HFFc6 (cell line): ENCODE measurements around the gene ARMC10. TPM values are rescaled to one million over a fixed set of nuclear protein-coding genes. Genes with fewer than 3 reads are reported as not detected.

Experiments used
- DNase-seq: peaks from one replicate; pipeline ENCODE4 v3.0.0-alpha.2; 2018
- H3K27ac Mint-ChIP-seq: 2 replicates; pipeline ENCODE4 v1.8.0; 2020; ENCODE audit warnings: mild to moderate bottlenecking, mixed read lengths
- H3K27me3 Mint-ChIP-seq: 2 replicates; pipeline ENCODE4 v1.8.0; 2021; ENCODE audit warnings: mild to moderate bottlenecking, moderate library complexity, mixed read lengths; ENCODE audit not compliant: insufficient read depth
- H3K36me3 Mint-ChIP-seq: 2 replicates; pipeline ENCODE4 v1.8.0; 2021; ENCODE audit warnings: low read depth, mixed read lengths
- H3K4me1 Mint-ChIP-seq: 2 replicates; pipeline ENCODE4 v1.8.0; 2020; ENCODE audit warnings: low read depth, mixed read lengths
- H3K4me3 Mint-ChIP-seq: 2 replicates; pipeline ENCODE4 v1.8.0; 2020; ENCODE audit warnings: mild to moderate bottlenecking, moderate library complexity, mixed read lengths
- H3K9me3 Mint-ChIP-seq: 2 replicates; pipeline ENCODE4 v1.8.0; 2020; ENCODE audit warnings: mild to moderate bottlenecking, mixed read lengths
- CTCF ChIP-seq: fragments of 200-600 bp; sonication (generic); IDR thresholded peaks from 2 replicates; pipeline ENCODE4 v1.5.0; 2021; ENCODE audit warnings: antibody characterized with exemption, mild to moderate bottlenecking
- total RNA-seq, 6 experiments: library from RNA; stranded (reverse); fragmentation: NEBNext Ultra II Directional; extraction: Animal tissue kit (Norgen Biotek cat#: 25700); gene quantifications; 2 replicates in 1 of 6; 3 replicates in 5 of 6; pipeline ENCODE4 v1.2.3, GENCODE V29; 2021

Gene ARMC10
- total RNA-seq, 6 experiments from 2014 or later = 27.3 to 40.9 (median 34.7) TPM

DNA sequence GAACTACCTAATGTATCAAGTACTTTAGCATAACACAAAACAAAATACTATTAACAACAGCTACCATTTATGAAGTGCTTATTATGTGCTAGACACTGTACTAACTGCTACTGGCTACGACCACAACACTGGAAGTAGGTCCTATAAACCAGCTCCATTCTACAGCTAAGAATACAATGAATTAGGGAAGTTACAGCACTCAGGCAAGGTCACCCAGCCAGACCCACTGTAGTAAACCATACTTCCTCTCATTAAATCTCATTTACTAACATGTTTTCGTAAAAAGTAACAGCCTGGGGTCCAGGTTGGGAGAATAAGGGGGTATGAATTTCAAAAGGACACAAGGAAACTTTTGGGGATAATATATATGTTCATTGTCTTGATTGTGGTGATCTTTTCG, 48.6 kb downstream of the ARMC10 start:
- TF ChIP-seq CTCF = no peak
- no peak for DNase-seq
- peaks cover 13% of the 10 kb centered on the region for H3K36me3 Mint-ChIP-seq
- no peak overlapping the region for H3K27ac Mint-ChIP-seq
- no peaks in the 10 kb centered on the region for H3K9me3 Mint-ChIP-seq
- H3K27me3 Mint-ChIP-seq = no peaks in the 10 kb centered on the region
- no peak overlapping the region for H3K4me3 Mint-ChIP-seq
- H3K4me1 Mint-ChIP-seq = no peaks in the 10 kb centered on the region

- Mint-ChIP-seq H3K27ac (no peak overlapping the region), H3K27me3 (no peaks in the 10 kb centered on the region), H3K4me1 (no peaks in the 10 kb centered on the region), H3K4me3 (no peak overlapping the region), H3K36me3 (peaks cover 11% of the 10 kb centered on the region), H3K9me3 (no peaks in the 10 kb centered on the region)
- no peak for DNase-seq
- no peak for TF ChIP-seq CTCF
These were observed 49.6 kb downstream of the ARMC10 start for GRCh38 chr7:103124429-103124979.

DNA sequence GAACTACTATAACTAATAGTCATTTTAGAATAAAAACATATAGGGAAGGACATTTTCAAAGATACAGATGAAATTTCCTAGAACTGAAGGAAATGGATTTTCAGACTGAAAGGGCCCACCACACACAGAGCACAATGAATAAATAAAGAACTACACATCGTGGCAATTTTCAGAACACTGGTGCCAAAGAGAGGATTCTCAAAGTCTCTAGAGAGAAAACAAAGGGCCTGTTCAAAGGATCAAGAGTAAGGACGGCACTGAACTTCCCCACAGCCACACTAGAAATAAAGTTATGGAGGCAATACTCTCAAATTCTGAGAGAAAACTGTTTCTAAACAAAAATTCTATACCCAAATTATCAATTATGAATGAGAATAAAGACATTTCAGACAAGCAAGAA, 52.1 kb downstream of the ARMC10 start:
- peaks cover 6% of the 10 kb centered on the region; the same call in 1 of the 2 replicates for H3K4me1 Mint-ChIP-seq
- no peak overlapping the region for H3K4me3 Mint-ChIP-seq
- H3K36me3 Mint-ChIP-seq = peaks cover 5% of the 10 kb centered on the region; the same call in 1 of the 2 replicates
- no peak for TF ChIP-seq CTCF
- no peaks in the 10 kb centered on the region for H3K27me3 Mint-ChIP-seq
- H3K9me3 Mint-ChIP-seq = no peaks in the 10 kb centered on the region
- H3K27ac Mint-ChIP-seq = no peak overlapping the region
- DNase-seq = no peak

DNA sequence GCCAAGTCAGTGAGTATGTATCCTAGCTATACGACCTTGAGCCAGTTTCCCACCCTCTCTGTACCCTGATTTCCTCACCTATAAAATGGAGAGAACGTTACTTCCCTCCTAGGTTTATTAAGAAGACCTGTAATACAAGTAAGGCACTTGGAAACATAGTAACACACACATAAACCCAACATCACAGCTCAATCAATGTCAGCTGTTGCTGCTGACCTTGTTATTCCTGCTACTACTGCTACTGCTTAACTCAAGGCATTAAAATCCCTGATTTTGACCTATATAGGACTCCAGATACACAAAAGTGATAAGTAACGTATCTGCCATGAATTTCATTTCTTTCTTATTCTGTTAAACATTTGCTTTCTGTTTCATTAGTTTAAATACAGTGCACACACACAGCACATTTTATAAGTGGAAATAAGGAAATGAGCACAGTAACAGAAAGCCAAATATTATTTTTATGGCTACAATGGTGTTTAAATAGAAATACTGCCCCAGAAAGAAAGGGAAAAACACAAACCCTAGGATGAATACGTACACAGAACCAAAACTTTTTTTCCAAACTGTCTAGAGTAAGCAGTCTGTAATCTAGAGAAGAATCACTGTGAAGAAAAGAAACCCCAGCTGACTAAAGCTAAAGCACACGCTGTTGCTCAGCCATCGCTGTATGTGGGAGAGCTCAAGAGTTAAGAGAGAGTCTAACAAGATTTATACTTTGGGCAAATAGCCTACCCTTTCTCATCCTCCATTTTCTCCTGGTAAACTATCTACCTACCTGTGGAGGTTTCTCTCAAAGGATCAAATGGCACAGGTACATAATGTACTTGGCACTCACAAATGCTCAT, 55.0 kb downstream of the ARMC10 start:
- H3K27me3 Mint-ChIP-seq = no peaks in the 10 kb centered on the region
- peaks cover 5% of the 10 kb centered on the region; the same call in 1 of the 2 replicates for H3K36me3 Mint-ChIP-seq
- H3K4me1 Mint-ChIP-seq = peaks cover 10% of the 10 kb centered on the region
- no peak overlapping the region for H3K4me3 Mint-ChIP-seq
- TF ChIP-seq CTCF = no peak
- no peak overlapping the region for H3K27ac Mint-ChIP-seq
- H3K9me3 Mint-ChIP-seq = no peaks in the 10 kb centered on the region
- no peak for DNase-seq

DNA sequence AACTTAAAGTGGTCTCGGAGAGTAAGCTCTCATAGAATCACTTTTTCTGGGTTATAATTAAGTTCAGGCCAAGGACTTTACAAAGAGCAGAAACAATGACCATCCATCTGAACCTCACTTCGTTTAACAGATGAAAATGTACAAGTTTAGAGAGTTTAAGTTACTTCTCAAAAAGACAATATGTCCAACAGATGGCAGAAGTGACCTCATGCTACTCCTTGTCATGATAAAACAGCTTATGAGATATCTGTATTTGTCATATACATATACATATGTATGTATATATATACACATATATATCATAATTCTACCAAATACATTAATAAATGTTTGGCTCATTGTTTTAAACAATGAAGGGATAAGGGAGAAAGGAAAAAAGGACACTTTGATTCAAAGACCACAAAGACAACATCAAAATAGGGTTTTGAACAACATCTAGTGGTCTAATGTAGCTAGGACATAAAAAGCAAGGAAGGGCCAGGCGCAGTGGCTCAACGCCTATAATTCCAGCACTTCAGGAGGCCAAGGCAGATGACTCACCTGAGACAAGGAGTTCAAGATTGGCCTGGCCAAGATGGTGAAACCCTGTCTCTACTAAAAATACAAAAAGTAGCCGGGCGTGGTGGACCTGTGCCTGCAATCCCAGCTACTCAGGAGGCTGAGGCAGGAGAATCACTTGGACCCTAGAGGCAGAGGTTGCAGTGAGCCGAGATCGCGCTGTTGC, 56.1 kb downstream of the ARMC10 start:
- TF ChIP-seq CTCF = no peak
- Mint-ChIP-seq H3K9me3 (no peaks in the 10 kb centered on the region), H3K27me3 (no peaks in the 10 kb centered on the region), H3K4me1 (peaks cover 17% of the 10 kb centered on the region), H3K27ac (no peak overlapping the region), H3K4me3 (no peak overlapping the region), H3K36me3 (peaks cover 5% of the 10 kb centered on the region; the same call in 1 of the 2 replicates)
- no peak for DNase-seq
